DOHH2 (cell line): ENCODE results near the gene UBASH3B.
A peak's percentile ranks its signal among the peaks of the same experiment; 100 is the strongest.

ENCODE experiments used
- H3F3A ChIP-seq: fragments of 200-600 bp; sonication (generic), shearing (Covaris generic); 2 replicates; pipeline ENCODE4 v1.6.0; 2016; ENCODE audit warnings: antibody characterized with exemption, mild to moderate bottlenecking; ENCODE audit not compliant: control insufficient read depth, insufficient read depth
- H3K27ac ChIP-seq: fragments of 200-600 bp; sonication (generic); 2 replicates; pipeline ENCODE4 v1.5.1; 2014; ENCODE audit warnings: low read depth, mild to moderate bottlenecking, low read length, moderate library complexity
- H3K27me3 ChIP-seq: fragments of 200-600 bp; sonication (generic); 2 replicates; pipeline ENCODE4 v1.6.1; 2014; ENCODE audit warnings: mild to moderate bottlenecking, low read length, mixed read lengths; ENCODE audit not compliant: control insufficient read depth
- H3K36me3 ChIP-seq: fragments of 200-600 bp; sonication (generic); 2 replicates; pipeline ENCODE4 v1.6.1; 2014; ENCODE audit warnings: mild to moderate bottlenecking, low read length, moderate library complexity, mixed read lengths; ENCODE audit not compliant: control insufficient read depth
- H3K4me1 ChIP-seq: fragments of 200-600 bp; sonication (generic); 2 replicates; pipeline ENCODE4 v1.6.1; 2014; ENCODE audit warnings: mild to moderate bottlenecking, low read length, mixed read lengths; ENCODE audit not compliant: control insufficient read depth
- H3K4me2 ChIP-seq: fragments of 200-600 bp; sonication (generic); 2 replicates; pipeline ENCODE4 v1.6.0; 2014; ENCODE audit warnings: mild to moderate bottlenecking, low read length, moderate library complexity
- H3K4me3 ChIP-seq: fragments of 200-600 bp; sonication (generic); 2 replicates; pipeline ENCODE4 v1.5.1; 2014; ENCODE audit warnings: mild to moderate bottlenecking, low read length, mixed read lengths
- H3K79me2 ChIP-seq: fragments of 200-600 bp; sonication (generic); 2 replicates; pipeline ENCODE4 v1.6.1; 2014; ENCODE audit warnings: mild to moderate bottlenecking, low read length, mixed read lengths; ENCODE audit not compliant: control insufficient read depth
- H3K9me2 ChIP-seq: fragments of 200-600 bp; sonication (generic); replicated peaks from 2 replicates; pipeline ENCODE4 v1.6.1; 2014; ENCODE audit warnings: mild to moderate bottlenecking, low read length, mixed read lengths; ENCODE audit not compliant: control insufficient read depth
- H3K9me3 ChIP-seq: fragments of 200-600 bp; sonication (generic); 2 replicates; pipeline ENCODE4 v1.6.1; 2014; ENCODE audit warnings: antibody characterized with exemption, low read length, mixed read lengths; ENCODE audit not compliant: control insufficient read depth, insufficient read depth
- H4K20me1 ChIP-seq: fragments of 200-600 bp; sonication (generic); 2 replicates; pipeline ENCODE4 v1.6.0; 2014; ENCODE audit warnings: low read depth, mild to moderate bottlenecking, antibody characterized with exemption, low read length, moderate library complexity; ENCODE audit not compliant: control insufficient read depth, insufficient read depth
- EZH2phosphoT487 ChIP-seq: fragments of 200-600 bp; sonication (generic); IDR thresholded peaks from 2 replicates; pipeline ENCODE4 v1.6.1; 2017; ENCODE audit warnings: borderline replicate concordance, mild to moderate bottlenecking, antibody characterized with exemption, low read length, moderate library complexity, mixed read lengths
- TF ChIP-seq, protein P1 (sequence below): fragments of 200-600 bp; sonication (generic); IDR thresholded peaks from one replicate; pipeline ENCODE4 v1.5.1; 2014; ENCODE audit warnings: antibody characterized with exemption, mild to moderate bottlenecking, low read depth, low read length; ENCODE audit not compliant: poor library complexity, severe bottlenecking

UBASH3B gene

DNA sequence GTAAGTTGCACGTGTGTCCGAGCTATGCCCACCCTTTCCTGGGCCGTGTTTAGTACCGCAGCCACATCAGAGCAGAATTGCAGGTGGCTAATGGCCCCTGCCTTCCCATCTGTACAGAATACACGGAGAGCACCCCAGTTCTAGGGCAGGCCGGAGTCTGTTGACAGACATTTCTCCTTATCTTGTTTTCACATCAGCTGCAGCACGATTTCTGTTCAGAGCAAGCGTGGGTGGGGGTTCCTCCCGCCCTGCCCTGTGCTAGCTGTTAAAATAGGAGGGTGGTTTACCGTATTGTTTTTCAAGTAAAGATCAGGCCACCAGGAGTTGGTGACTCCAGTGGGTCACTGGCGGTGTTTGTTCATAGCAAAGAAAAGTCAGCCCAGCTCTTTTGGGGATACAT is 41.1 kb downstream of the UBASH3B start:
- Histone ChIP-seq H3F3A (peaks cover 35% of the 10 kb centered on the region), H3K9me3 (no peaks in the 10 kb centered on the region), H3K27ac (peak overlapping the region; percentile 100), H3K4me2 (peak overlapping the region; percentile 99), H3K79me2 (peaks cover 67% of the 10 kb centered on the region), H3K9me2 (no peaks in the 10 kb centered on the region), H4K20me1 (no peaks in the 10 kb centered on the region), H3K36me3 (peaks cover 20% of the 10 kb centered on the region), H3K4me1 (peaks cover 98% of the 10 kb centered on the region), H3K27me3 (no peaks in the 10 kb centered on the region), H3K4me3 (peak overlapping the region; percentile 61)
- TF ChIP-seq, protein P1, sequence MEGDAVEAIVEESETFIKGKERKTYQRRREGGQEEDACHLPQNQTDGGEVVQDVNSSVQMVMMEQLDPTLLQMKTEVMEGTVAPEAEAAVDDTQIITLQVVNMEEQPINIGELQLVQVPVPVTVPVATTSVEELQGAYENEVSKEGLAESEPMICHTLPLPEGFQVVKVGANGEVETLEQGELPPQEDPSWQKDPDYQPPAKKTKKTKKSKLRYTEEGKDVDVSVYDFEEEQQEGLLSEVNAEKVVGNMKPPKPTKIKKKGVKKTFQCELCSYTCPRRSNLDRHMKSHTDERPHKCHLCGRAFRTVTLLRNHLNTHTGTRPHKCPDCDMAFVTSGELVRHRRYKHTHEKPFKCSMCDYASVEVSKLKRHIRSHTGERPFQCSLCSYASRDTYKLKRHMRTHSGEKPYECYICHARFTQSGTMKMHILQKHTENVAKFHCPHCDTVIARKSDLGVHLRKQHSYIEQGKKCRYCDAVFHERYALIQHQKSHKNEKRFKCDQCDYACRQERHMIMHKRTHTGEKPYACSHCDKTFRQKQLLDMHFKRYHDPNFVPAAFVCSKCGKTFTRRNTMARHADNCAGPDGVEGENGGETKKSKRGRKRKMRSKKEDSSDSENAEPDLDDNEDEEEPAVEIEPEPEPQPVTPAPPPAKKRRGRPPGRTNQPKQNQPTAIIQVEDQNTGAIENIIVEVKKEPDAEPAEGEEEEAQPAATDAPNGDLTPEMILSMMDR, result no peak
- TF ChIP-seq EZH2phosphoT487, result no peak

DNA sequence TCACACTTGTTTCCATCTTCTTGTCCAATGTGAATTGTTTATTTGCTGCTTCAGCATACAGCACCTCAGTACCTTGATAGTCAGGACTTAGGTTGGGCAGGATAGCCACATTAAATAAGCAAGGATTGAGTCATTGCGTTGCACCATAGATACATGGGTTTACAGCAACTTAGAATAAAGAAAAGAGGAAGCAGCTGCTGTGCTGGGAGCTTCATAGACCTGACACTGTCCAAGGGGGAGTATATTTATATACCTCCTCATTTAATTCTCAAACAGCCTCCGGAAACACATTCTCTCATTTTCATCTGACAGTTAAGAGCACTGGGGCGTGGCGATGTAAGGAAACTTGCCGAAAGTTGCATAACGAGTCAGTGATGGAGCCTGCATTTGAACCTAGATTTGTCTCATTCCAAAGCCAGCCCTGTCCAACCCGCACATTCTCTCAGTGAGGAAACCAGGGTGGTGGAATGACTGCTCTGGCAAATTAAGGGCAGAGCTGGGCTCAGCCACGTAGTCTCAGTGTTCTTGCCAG is 42.2 kb downstream of the UBASH3B start:
- peaks cover 25% of the 10 kb centered on the region for H3K36me3 ChIP-seq
- peak overlapping the region; percentile 100 for H3K27ac ChIP-seq
- H3F3A ChIP-seq, result peaks cover 35% of the 10 kb centered on the region
- H3K4me2 ChIP-seq, result peak overlapping the region; percentile 99
- no peak for TF ChIP-seq EZH2phosphoT487
- TF ChIP-seq, protein P1, result no peak
- peak overlapping the region; percentile 74 for H3K4me3 ChIP-seq
- peaks cover 98% of the 10 kb centered on the region for H3K4me1 ChIP-seq
- no peaks in the 10 kb centered on the region for H4K20me1 ChIP-seq
- H3K27me3 ChIP-seq, result no peaks in the 10 kb centered on the region
- H3K9me2 ChIP-seq, result no peaks in the 10 kb centered on the region
- peaks cover 68% of the 10 kb centered on the region for H3K79me2 ChIP-seq
- H3K9me3 ChIP-seq, result no peaks in the 10 kb centered on the region

DNA sequence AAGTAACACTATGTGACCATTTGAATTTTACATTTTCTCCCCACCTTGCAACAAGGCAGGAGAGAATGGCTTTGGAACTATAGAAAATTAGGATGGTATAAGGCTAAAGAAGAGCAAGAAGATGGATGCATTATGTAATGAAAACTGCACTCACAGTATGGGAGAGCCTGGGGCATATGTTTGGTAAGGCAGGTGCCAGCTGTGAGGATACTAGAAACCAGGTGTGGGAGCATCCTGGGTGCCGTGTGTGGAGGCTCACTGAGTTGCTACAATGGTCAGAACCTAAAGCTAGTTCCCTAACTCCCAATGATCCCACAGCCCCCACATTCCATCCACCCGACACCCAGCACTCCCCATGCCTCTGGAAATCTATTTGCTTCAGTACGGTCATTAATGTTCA is 42.9 kb downstream of the UBASH3B start:
- H3K9me3 ChIP-seq, result no peaks in the 10 kb centered on the region
- H4K20me1 ChIP-seq, result no peaks in the 10 kb centered on the region
- TF ChIP-seq EZH2phosphoT487, result no peak
- TF ChIP-seq, protein P1, result no peak
- peaks cover 66% of the 10 kb centered on the region for H3K79me2 ChIP-seq
- H3K4me1 ChIP-seq, result peaks cover 96% of the 10 kb centered on the region
- peaks cover 35% of the 10 kb centered on the region for H3F3A ChIP-seq
- H3K9me2 ChIP-seq, result no peaks in the 10 kb centered on the region
- H3K27me3 ChIP-seq, result no peaks in the 10 kb centered on the region
- peak overlapping the region; percentile 99 for H3K4me2 ChIP-seq
- peak overlapping the region; percentile 74 for H3K4me3 ChIP-seq
- peak overlapping the region; percentile 100 for H3K27ac ChIP-seq
- H3K36me3 ChIP-seq, result peaks cover 25% of the 10 kb centered on the region
